HEK293 (cell line): ENCODE data around the gene PRMT2.
"Not testable (repeated sequence)": the region's sequence is repeated elsewhere in the genome, so short reads cannot be mapped to it uniquely, and the experiment has no call there.

Experiments
- CTCF ChIA-PET: fragments of 350-600 bp; formaldehyde crosslinking; extraction: SDS; loops from one replicate; lab custom pipeline; 2021; ENCODE audit warnings: antibody characterized with exemption; lab: Yijun Ruan, JAX
- POLR2A ChIA-PET: fragments of 300-600 bp; formaldehyde crosslinking; extraction: SDS; loops from one replicate; lab custom pipeline; 2020; ENCODE audit warnings: antibody characterized with exemption, inconsistent platforms; lab: Yijun Ruan, JAX
- H3K27ac ChIP-seq: fragments of 200-500 bp; sonication (Bioruptor generic); 2 replicates; pipeline ENCODE4 v1.5.1; 2014; ENCODE audit warnings: low read depth, low read length, control low read depth, inconsistent platforms; ENCODE audit errors: extremely low read depth
- H3K36me3 ChIP-seq, 2 experiments: fragments of 200-500 bp in 1 of 2; sonication (Bioruptor generic) in 1 of 2; 1 replicate in 1 of 2; 2 replicates in 1 of 2; pipeline ENCODE4 v1.5.1; 2014 to 2017; ENCODE audit warnings: inconsistent platforms in 2 of 2, low read length in 2 of 2; ENCODE audit not compliant: control insufficient read depth in 2 of 2, insufficient read depth in 1 of 2
- H3K4me1 ChIP-seq: fragments of 200-500 bp; sonication (Bioruptor generic); 2 replicates; pipeline ENCODE4 v1.5.1; 2014; ENCODE audit warnings: mild to moderate bottlenecking, low read length, inconsistent platforms; ENCODE audit not compliant: control insufficient read depth, insufficient read depth
- H3K4me3 ChIP-seq: 2 replicates; pipeline ENCODE4 v1.5.1; 2011; ENCODE audit warnings: low read depth, mild to moderate bottlenecking, control low read depth, low read length, moderate library complexity
- H3K9me3 ChIP-seq: fragments of 200-500 bp; sonication (Bioruptor generic); 2 replicates; pipeline ENCODE4 v1.5.1; 2014; ENCODE audit warnings: low read depth, low read length, inconsistent platforms; ENCODE audit not compliant: control insufficient read depth, insufficient read depth
- PRDM10 ChIP-seq: fragments of 450-650 bp; formaldehyde crosslinking; IDR thresholded peaks from 2 replicates; pipeline ENCODE4 v1.5.1; 2016; ENCODE audit warnings: missing biosample characterization, missing genetic modification characterization
- SCRT2 ChIP-seq: fragments of 450-650 bp; formaldehyde crosslinking; IDR thresholded peaks from 2 replicates; pipeline ENCODE4 v1.5.1; 2016; ENCODE audit warnings: missing biosample characterization, missing genetic modification characterization
- SP2 ChIP-seq: fragments of 450-650 bp; formaldehyde crosslinking; IDR thresholded peaks from 2 replicates; pipeline ENCODE4 v1.5.1; 2016; ENCODE audit warnings: missing biosample characterization, missing genetic modification characterization
- SP3 ChIP-seq: fragments of 450-650 bp; formaldehyde crosslinking; IDR thresholded peaks from 2 replicates; pipeline ENCODE4 v1.5.1; 2016; ENCODE audit warnings: missing biosample characterization, missing genetic modification characterization
- ZNF146 ChIP-seq: fragments of 450-650 bp; formaldehyde crosslinking; IDR thresholded peaks from 2 replicates; pipeline ENCODE4 v1.5.1; 2016; ENCODE audit warnings: missing biosample characterization, missing genetic modification characterization
- ZNF155 ChIP-seq: fragments of 450-650 bp; formaldehyde crosslinking; IDR thresholded peaks from 2 replicates; pipeline ENCODE4 v1.5.1; 2016; ENCODE audit warnings: missing biosample characterization, missing genetic modification characterization
- ZNF280D ChIP-seq: fragments of 450-650 bp; formaldehyde crosslinking; IDR thresholded peaks from 2 replicates; pipeline ENCODE4 v1.5.1; 2016; ENCODE audit warnings: missing biosample characterization, missing genetic modification characterization
- ZNF394 ChIP-seq: fragments of 450-650 bp; formaldehyde crosslinking; IDR thresholded peaks from 2 replicates; pipeline ENCODE4 v1.5.1; 2016; ENCODE audit warnings: missing biosample characterization, missing genetic modification characterization, mild to moderate bottlenecking, moderate library complexity, borderline replicate concordance
- ZNF501 ChIP-seq: fragments of 450-650 bp; formaldehyde crosslinking; IDR thresholded peaks from 2 replicates; pipeline ENCODE4 v1.5.1; 2016; ENCODE audit warnings: missing biosample characterization, missing genetic modification characterization
- ZNF518A ChIP-seq: fragments of 450-650 bp; formaldehyde crosslinking; conservative IDR thresholded peaks from 2 replicates; pipeline ENCODE4 v1.5.1; 2016; ENCODE audit warnings: low read depth, missing biosample characterization, missing genetic modification characterization
- ZNF544 ChIP-seq: fragments of 450-650 bp; formaldehyde crosslinking; IDR thresholded peaks from 2 replicates; pipeline ENCODE4 v1.5.0; 2017; ENCODE audit warnings: missing biosample characterization, missing genetic modification characterization
- ZNF580 ChIP-seq: fragments of 450-650 bp; formaldehyde crosslinking; IDR thresholded peaks from 2 replicates; pipeline ENCODE4 v1.5.1; 2016; ENCODE audit warnings: missing biosample characterization, missing genetic modification characterization
- ZNF654 ChIP-seq: fragments of 450-650 bp; formaldehyde crosslinking; IDR thresholded peaks from 2 replicates; pipeline ENCODE4 v1.5.1; 2016; ENCODE audit warnings: low read depth, missing biosample characterization, missing genetic modification characterization
- ZNF701 ChIP-seq: fragments of 450-650 bp; formaldehyde crosslinking; IDR thresholded peaks from 2 replicates; pipeline ENCODE4 v1.5.1; 2016; ENCODE audit warnings: missing biosample characterization, missing genetic modification characterization

Gene PRMT2

GRCh38 chr21:46628868-46629267 is 6.6 kb upstream of the PRMT2 start:
- TF ChIP-seq SCRT2 (tag by site-specific recombination) = peak; percentile 65
- TF ChIP-seq SP3 (tag by site-specific recombination) = no peak
- TF ChIP-seq, all 188 proteins: peak for 1
- ChIA-PET CTCF (interaction anchor here (1.0 kb wide), 1 partner anchor 11 kb away, joined by 5 read pairs; no protein-coding TSS in a partner anchor), POLR2A (no interaction called here)
- Histone ChIP-seq H3K36me3 (no peaks in the 10 kb centered on the region), H3K27ac (no peak overlapping the region), H3K4me1 (peaks cover 5% of the 10 kb centered on the region; the same call in 1 of the 2 replicates), H3K9me3 (no peaks in the 10 kb centered on the region), H3K4me3 (no peak overlapping the region)

- CTCF ChIA-PET, POLR2A ChIA-PET, H3K27ac ChIP-seq, H3K36me3 ChIP-seq, H3K4me3 ChIP-seq, H3K9me3 ChIP-seq, H3K4me1 ChIP-seq: not testable (repeated sequence)
- TF ChIP-seq ZNF146 (tag by site-specific recombination) (peak; percentile 100), ZNF280D (tag by site-specific recombination) (peak; percentile 69; the same call in 1 of the 2 replicates)
Measured at GRCh38 chr21:46630915-46631314, 4.6 kb upstream of the PRMT2 start.

GRCh38 chr21:46633566-46633965 is 1.9 kb upstream of the PRMT2 start:
- H3K4me3 ChIP-seq = no peak overlapping the region
- H3K4me1 ChIP-seq = peaks cover 15% of the 10 kb centered on the region; the same call in 1 of the 2 replicates
- H3K9me3 ChIP-seq = no peaks in the 10 kb centered on the region
- ChIA-PET CTCF (interaction anchor here (1.4 kb wide), 1 partner anchor 13 kb away, joined by 3 read pairs; no protein-coding TSS in a partner anchor), POLR2A (interaction anchor here (0.7 kb wide), 1 partner anchor 60 kb away, joined by 3 read pairs; no protein-coding TSS in a partner anchor)
- TF ChIP-seq ZNF501 (tag by site-specific recombination) (no peak), ZNF155 (no peak), ZNF654 (tag by site-specific recombination) (no peak), ZNF394 (tag by site-specific recombination) (no peak), ZNF146 (tag by site-specific recombination) (no peak), ZNF544 (tag by site-specific recombination) (no peak)
- peaks cover 0 to 5% of the 10 kb centered on the region in 2 experiments; a peak in 1 of 3 replicates for H3K36me3 ChIP-seq
- no peak overlapping the region for H3K27ac ChIP-seq

GRCh38 chr21:46634427-46634826 is 1.0 kb upstream of the PRMT2 start:
- H3K27ac ChIP-seq = no peak overlapping the region
- peaks cover 15% of the 10 kb centered on the region; the same call in 1 of the 2 replicates for H3K4me1 ChIP-seq
- H3K4me3 ChIP-seq = no peak overlapping the region
- H3K9me3 ChIP-seq = no peaks in the 10 kb centered on the region
- no peak for TF ChIP-seq ZNF580 (tag by site-specific recombination)
- peak; percentile 82 for TF ChIP-seq PRDM10 (tag by site-specific recombination)
- no peak for TF ChIP-seq ZNF701 (tag by site-specific recombination)
- TF ChIP-seq ZNF518A = peak; percentile 30; the same call in 1 of the 2 replicates
- TF ChIP-seq SP2 (tag by site-specific recombination) = 0 out of 2 replicates have a peak, but pooled peaks have one; percentile 2
- peaks cover 0 to 5% of the 10 kb centered on the region in 2 experiments; a peak in 1 of 3 replicates for H3K36me3 ChIP-seq
- CTCF ChIA-PET = interaction anchor here (0.6 to 0.7 kb wide), 2 partner anchors 83 to 764 kb away, joined by 3 read pairs; no protein-coding TSS in a partner anchor
- POLR2A ChIA-PET = interaction anchor here (0.7 kb wide), 1 partner anchor 16 kb away, joined by 3 read pairs; no protein-coding TSS in a partner anchor
